ENCODE data around the gene PAXX. TPM values are rescaled to one million over a fixed set of nuclear protein-coding genes. Genes with fewer than 3 reads are reported as not detected.

The PAXX gene
- total and polyA plus RNA-seq, 8 donors = 11.9 to 206 (median 92.0) TPM

- intact Hi-C loops (cut with DNase I; ENCODE audit: low total_unique reads) = loop anchor here (10.0 kb wide), 1 partner anchor 72 kb away; the partner anchor contains the start of gene LCN12
- Histone ChIP-seq H3K27me3 (no peaks in the 10 kb centered on the region), H3K9me3 (no peaks in the 10 kb centered on the region), H3K4me1 (peaks cover 40 to 90% (median 67%) of the 10 kb centered on the region in 4 donors), H3K27ac (peak overlapping the region; percentile 59 to 74 (median 64)), H3K36me3 (no peaks in the 10 kb centered on the region), H3K4me3 (peak overlapping the region; percentile 48 to 68 (median 52))
- 22 to 46% (median 29%) methylated on average over 1 to 4 of the region's 4 CpGs for WGBS, 5 donors
- DNase-seq = peak in 1 of 2 donors; percentile 87
- TF ChIP-seq POLR2A (IDR thresholded peaks at IDR 0.05) = no peak
- TF ChIP-seq CTCF (IDR thresholded peaks at IDR 0.05) = no peak
- TF ChIP-seq POLR2AphosphoS5 (IDR thresholded peaks at IDR 0.05) = no peak
- TF ChIP-seq EP300 (IDR thresholded peaks at IDR 0.05) = no peak
Observed at GRCh38 chr9:137026828-137027227, 34.6 kb downstream of the PAXX start.

GRCh38 chr9:137027369-137028262 lies 35.4 kb downstream of the PAXX start, which contains the start of gene ABCA2:
Gene ABCA2, minus strand, starts transcription at chr9:137028237. Its CDS starts 97 bp downstream, at chr9:137028140.
- H3K27ac ChIP-seq = peak within 1 kb of the TSS; percentile 59 to 81 (median 68)
- peaks cover 40 to 89% (median 67%) of the 10 kb centered on the region in 4 donors for H3K4me1 ChIP-seq
- H3K36me3 ChIP-seq = no peaks in the 10 kb centered on the region
- TF ChIP-seq CTCF (IDR thresholded peaks at IDR 0.05) (no peak), EP300 (IDR thresholded peaks at IDR 0.05) (no peak), POLR2AphosphoS5 (IDR thresholded peaks at IDR 0.05) (no peak), POLR2A (IDR thresholded peaks at IDR 0.05) (no peak)
- H3K27me3 ChIP-seq = no peaks in the 10 kb centered on the region
- 2 to 32% (median 5%) methylated on average over 5 to 95 of the region's 95 CpGs for WGBS, 5 donors
- intact Hi-C loops (cut with DNase I; ENCODE audit: low total_unique reads) = loop anchor here (10.0 kb wide), 1 partner anchor 73 kb away; the partner anchor contains the start of gene LCN12
- no peaks in the 10 kb centered on the region for H3K9me3 ChIP-seq
- DNase-seq = peak in 1 of 2 donors; percentile 65
- H3K4me3 ChIP-seq = peak within 1 kb of the TSS; percentile 57 to 69 (median 64)

GRCh38 chr9:137028263-137029057 lies 36.2 kb downstream of the PAXX start:
- Histone ChIP-seq H3K4me1 (peaks cover 40 to 82% (median 64%) of the 10 kb centered on the region in 4 donors), H3K27me3 (no peaks in the 10 kb centered on the region), H3K4me3 (peak overlapping the region; percentile 57 to 69 (median 64)), H3K9me3 (no peaks in the 10 kb centered on the region), H3K27ac (peak overlapping the region; percentile 54 to 81 (median 64)), H3K36me3 (no peaks in the 10 kb centered on the region)
- intact Hi-C loops (cut with DNase I; ENCODE audit: low total_unique reads) = loop anchor here (10.0 kb wide), 1 partner anchor 74 kb away; the partner anchor contains the start of gene LCN12
- no peak for TF ChIP-seq POLR2AphosphoS5 (IDR thresholded peaks at IDR 0.05)
- peak in 2 of 7 experiments; percentile 6 to 24 for TF ChIP-seq CTCF (IDR thresholded peaks at IDR 0.05)
- DNase-seq = peak; percentile 78 to 89
- 0 to 7% (median 1%) methylated on average over 5 to 97 of the region's 98 CpGs for WGBS, 5 donors

Measured in stomach (tissue), 9 donors.